Suprapubic skin (tissue), 4 donors: Measurements from ENCODE around the gene ARSB. TPM values are rescaled to one million over a fixed set of nuclear protein-coding genes. Genes with fewer than 3 reads are reported as not detected.

Experiments used
- DNase-seq, 2 donors: peaks; one replicate each; pipeline ENCODE4 v3.0.0-alpha.2; 2019; ENCODE audit warnings: low spot score in 2 of 2
- H3K27ac ChIP-seq: fragments of 200-600 bp; sonication (generic); one replicate; pipeline ENCODE4 v1.5.1; 2019
- H3K27me3 ChIP-seq: fragments of 200-600 bp; sonication (generic); one replicate; pipeline ENCODE4 v1.5.1; 2019
- H3K36me3 ChIP-seq: fragments of 200-600 bp; sonication (generic); one replicate; pipeline ENCODE4 v1.5.1; 2019
- H3K4me1 ChIP-seq: fragments of 200-600 bp; sonication (generic); one replicate; pipeline ENCODE4 v1.5.1; 2019
- H3K4me3 ChIP-seq: fragments of 200-600 bp; sonication (generic); one replicate; pipeline ENCODE4 v1.5.1; 2019; ENCODE audit warnings: mild to moderate bottlenecking
- H3K9me3 ChIP-seq: fragments of 200-600 bp; sonication (generic); one replicate; pipeline ENCODE4 v1.5.1; 2019
- EP300 ChIP-seq: sonication (generic); formaldehyde crosslinking; IDR thresholded peaks from one replicate; pipeline ENCODE4 v1.6.1; 2017; ENCODE audit warnings: antibody characterized with exemption
- POLR2A ChIP-seq, 2 donors: fragments of 450-650 bp; IDR thresholded peaks; one replicate each; pipeline ENCODE4 v1.6.1; 2017; ENCODE audit warnings: antibody characterized with exemption in 2 of 2, mild to moderate bottlenecking in 2 of 2, moderate library complexity in 2 of 2
- POLR2AphosphoS5 ChIP-seq, 3 donors: sonication (generic); formaldehyde crosslinking; IDR thresholded peaks; one replicate each; pipeline ENCODE4 v1.6.1; 2017; ENCODE audit warnings: antibody characterized with exemption in 3 of 3
- WGBS: methylation state at CpG from one replicate; pipeline ENCODE4 v1.1.5; 2018; 5-methylcytosine and 5-hydroxymethylcytosine counted together
- total RNA-seq, 4 donors: library from RNA; depleted of rRNA; stranded (reverse); fragments of >200 nt; gene quantifications; one replicate each; pipeline ENCODE4 v1.1.0, GENCODE V29; 2016
- TF ChIP-seq, protein P1 (sequence below), 2 donors: fragments of 200-600 bp in 1 of 2; fragments of 450-650 bp in 1 of 2; sonication (generic) in 1 of 2; IDR thresholded peaks; one replicate each; pipeline ENCODE4 v1.5.1; 2016 to 2019; ENCODE audit warnings: antibody characterized with exemption in 2 of 2, mild to moderate bottlenecking in 1 of 2, moderate library complexity in 1 of 2

The ARSB gene
- total RNA-seq, 4 donors from 2014 or later: 3.1 to 5.1 (median 3.4) TPM

DNA sequence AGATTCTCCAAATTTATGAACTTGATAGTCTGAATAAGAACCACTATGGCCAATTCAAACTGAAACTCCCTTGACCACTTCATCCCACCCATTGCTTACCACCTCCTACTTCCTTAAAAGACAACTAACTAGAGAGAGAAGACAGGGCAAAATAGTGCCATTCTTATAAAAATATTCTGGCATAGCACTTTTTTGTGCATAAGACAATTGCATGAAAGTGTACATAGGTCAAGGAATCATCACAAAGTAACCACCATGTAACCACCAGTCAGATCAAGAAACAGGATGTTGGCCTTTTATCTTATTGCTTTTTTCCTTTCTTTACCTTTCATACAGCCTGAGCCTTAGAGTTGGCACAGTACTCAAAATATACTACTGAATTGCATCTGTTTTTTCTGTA lies 8.1 kb upstream of the ARSB start:
- TF ChIP-seq EP300 (no peak), POLR2AphosphoS5 (IDR thresholded peaks at IDR 0.05) (no peak), POLR2A (IDR thresholded peaks at IDR 0.05) (no peak)
- TF ChIP-seq, protein P1, sequence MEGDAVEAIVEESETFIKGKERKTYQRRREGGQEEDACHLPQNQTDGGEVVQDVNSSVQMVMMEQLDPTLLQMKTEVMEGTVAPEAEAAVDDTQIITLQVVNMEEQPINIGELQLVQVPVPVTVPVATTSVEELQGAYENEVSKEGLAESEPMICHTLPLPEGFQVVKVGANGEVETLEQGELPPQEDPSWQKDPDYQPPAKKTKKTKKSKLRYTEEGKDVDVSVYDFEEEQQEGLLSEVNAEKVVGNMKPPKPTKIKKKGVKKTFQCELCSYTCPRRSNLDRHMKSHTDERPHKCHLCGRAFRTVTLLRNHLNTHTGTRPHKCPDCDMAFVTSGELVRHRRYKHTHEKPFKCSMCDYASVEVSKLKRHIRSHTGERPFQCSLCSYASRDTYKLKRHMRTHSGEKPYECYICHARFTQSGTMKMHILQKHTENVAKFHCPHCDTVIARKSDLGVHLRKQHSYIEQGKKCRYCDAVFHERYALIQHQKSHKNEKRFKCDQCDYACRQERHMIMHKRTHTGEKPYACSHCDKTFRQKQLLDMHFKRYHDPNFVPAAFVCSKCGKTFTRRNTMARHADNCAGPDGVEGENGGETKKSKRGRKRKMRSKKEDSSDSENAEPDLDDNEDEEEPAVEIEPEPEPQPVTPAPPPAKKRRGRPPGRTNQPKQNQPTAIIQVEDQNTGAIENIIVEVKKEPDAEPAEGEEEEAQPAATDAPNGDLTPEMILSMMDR (IDR thresholded peaks at IDR 0.05): no peak
- no peaks in the 10 kb centered on the region for H3K36me3 ChIP-seq
- no peaks in the 10 kb centered on the region for H3K9me3 ChIP-seq
- H3K4me3 ChIP-seq: no peak overlapping the region
- H3K27ac ChIP-seq: no peak overlapping the region
- no peaks in the 10 kb centered on the region for H3K27me3 ChIP-seq
- DNase-seq: no peak
- H3K4me1 ChIP-seq: no peaks in the 10 kb centered on the region

DNA sequence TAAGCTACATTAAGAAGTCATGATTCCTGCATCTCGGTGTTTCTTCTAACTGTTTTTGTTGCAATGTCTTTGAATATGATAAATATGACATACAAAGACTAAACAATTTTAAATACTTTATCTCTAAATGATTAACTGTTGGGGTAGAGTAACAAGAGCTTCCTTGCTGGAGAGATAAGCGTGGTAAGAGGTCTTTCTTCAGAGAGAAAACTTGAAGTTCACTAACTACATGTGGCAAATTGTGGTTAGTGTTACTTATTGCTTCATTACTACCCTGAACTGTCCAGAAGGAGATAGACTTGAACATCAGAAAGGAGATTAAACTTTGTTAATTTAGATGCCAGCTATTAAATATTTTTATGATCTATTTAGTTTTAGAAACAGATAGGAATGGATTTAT lies 7.0 kb upstream of the ARSB start:
- no peak for TF ChIP-seq POLR2AphosphoS5 (IDR thresholded peaks at IDR 0.05)
- no peak for TF ChIP-seq POLR2A (IDR thresholded peaks at IDR 0.05)
- no peak for TF ChIP-seq EP300
- Histone ChIP-seq H3K9me3 (no peaks in the 10 kb centered on the region), H3K27ac (no peak overlapping the region), H3K27me3 (no peaks in the 10 kb centered on the region), H3K36me3 (no peaks in the 10 kb centered on the region), H3K4me3 (no peak overlapping the region), H3K4me1 (no peaks in the 10 kb centered on the region)
- no peak for DNase-seq
- WGBS: 87% methylated on average over 2 of the region's 2 CpGs

DNA sequence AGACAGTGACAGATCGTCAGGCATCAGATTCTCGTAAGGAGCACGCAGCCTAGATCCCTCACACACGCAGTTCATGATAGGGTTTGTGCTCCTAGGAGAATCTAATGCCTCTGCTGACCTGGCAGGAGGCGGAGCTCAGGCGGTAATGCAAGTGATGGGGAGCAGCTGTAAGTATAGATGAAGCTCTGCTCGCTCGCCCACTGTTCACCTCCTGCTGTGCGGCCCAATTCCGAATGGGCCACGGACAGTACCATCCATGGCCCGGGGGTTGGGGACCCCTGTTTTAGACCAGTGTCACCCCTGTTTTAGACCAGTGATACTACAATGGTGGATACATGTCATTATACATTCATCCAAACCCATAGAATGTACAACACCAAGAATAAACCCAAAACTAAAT lies 4.0 kb upstream of the ARSB start:
- whole genome bisulfite sequencing: 95% methylated on average over 12 of the region's 12 CpGs
- Histone ChIP-seq H3K9me3 (no peaks in the 10 kb centered on the region), H3K4me3 (no peak overlapping the region), H3K36me3 (no peaks in the 10 kb centered on the region), H3K27me3 (no peaks in the 10 kb centered on the region), H3K4me1 (peaks cover 9% of the 10 kb centered on the region), H3K27ac (no peak overlapping the region)
- TF ChIP-seq, protein P1 (IDR thresholded peaks at IDR 0.05): no peak
- TF ChIP-seq POLR2AphosphoS5 (IDR thresholded peaks at IDR 0.05) (no peak), EP300 (no peak), POLR2A (IDR thresholded peaks at IDR 0.05) (no peak)
- DNase-seq: no peak

DNA sequence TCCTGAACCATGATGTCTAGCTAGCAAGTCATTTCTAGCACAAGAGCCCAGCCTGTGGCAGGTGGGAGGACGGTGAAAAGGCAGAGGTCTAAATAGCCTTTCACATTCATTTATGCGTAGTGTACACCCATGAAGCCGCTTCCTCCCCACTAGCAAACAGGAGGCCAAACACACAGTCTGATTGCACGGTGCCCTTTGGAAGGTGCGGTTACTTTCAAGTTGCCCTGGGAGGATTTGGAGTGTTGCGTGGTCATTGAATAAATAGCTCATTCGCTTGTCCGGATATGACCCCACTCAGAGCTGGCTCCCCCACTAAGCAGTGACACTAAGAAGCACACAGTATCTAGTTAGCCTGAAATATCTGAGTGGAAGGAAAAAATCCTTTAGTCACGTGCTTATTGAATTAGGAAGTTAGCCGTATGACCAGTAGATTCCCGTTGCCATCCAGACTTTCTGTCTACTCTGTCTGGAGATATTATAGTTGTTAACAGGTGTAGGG lies 664 bp upstream of the ARSB start:
- Histone ChIP-seq H3K36me3 (no peaks in the 10 kb centered on the region), H3K9me3 (no peaks in the 10 kb centered on the region), H3K4me3 (peak overlapping the region; percentile 95), H3K4me1 (peaks cover 23% of the 10 kb centered on the region), H3K27me3 (no peaks in the 10 kb centered on the region), H3K27ac (peak overlapping the region; percentile 98)
- 31% methylated on average over 6 of the region's 11 CpGs for WGBS
- peak in 1 of 2 donors; percentile 63 for DNase-seq
- TF ChIP-seq POLR2A (IDR thresholded peaks at IDR 0.05) (no peak), EP300 (no peak), POLR2AphosphoS5 (IDR thresholded peaks at IDR 0.05) (no peak)
- TF ChIP-seq, protein P1 (IDR thresholded peaks at IDR 0.05): no peak

DNA sequence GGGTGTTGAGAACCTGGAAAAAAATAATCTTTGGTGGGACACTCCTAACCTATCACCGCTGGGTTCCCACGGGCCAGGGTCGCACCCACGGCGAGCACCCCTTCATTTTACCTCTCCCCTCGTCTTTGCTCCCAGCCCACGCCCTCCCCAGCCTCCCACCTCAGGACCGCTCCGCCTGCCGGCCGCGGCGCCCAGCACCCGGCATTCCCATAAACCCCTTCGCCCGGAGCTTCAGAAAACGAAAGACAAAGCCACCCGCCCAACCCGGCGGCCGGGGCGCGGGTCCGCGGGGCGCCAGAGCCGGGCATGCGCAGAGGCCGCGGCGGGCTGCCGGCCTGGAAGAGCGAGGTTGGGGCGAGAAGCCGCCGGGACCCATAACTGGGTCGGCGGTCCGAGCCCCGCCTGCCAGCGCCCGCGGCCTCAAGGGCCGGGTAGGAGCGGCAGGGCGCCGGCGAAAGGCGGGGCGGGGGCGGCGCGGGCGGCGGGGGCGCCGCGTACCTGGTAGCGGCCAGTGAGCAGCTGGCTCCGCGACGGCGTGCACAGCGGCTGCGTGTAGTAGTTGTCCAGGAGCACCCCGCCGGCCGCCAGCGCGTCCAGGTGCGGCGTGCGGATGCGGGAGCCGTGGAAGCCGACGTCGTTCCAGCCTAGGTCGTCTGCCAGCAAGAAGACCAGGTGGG lies 533 bp downstream of the ARSB start:
- Histone ChIP-seq H3K4me1 (peaks cover 23% of the 10 kb centered on the region), H3K9me3 (no peaks in the 10 kb centered on the region), H3K27me3 (no peaks in the 10 kb centered on the region), H3K36me3 (no peaks in the 10 kb centered on the region), H3K27ac (peak overlapping the region; percentile 98), H3K4me3 (peak overlapping the region; percentile 95)
- TF ChIP-seq EP300 (no peak), POLR2A (IDR thresholded peaks at IDR 0.05) (no peak)
- TF ChIP-seq, protein P1 (IDR thresholded peaks at IDR 0.05): peak; percentile 10 to 36
- peak; percentile 87 for DNase-seq
- WGBS: under 1% methylated on average over 39 of the region's 79 CpGs
